Fibroblast of mammary gland (primary cell): ENCODE results near the gene FAM120B.

Source experiments
- DNase-seq: peaks from one replicate; pipeline ENCODE4 v3.0.0-alpha.2; 2010; ENCODE audit warnings: low read depth
- H3K4me3 ChIP-seq: 2 replicates; pipeline ENCODE4 v1.5.1; 2011; ENCODE audit warnings: low read depth, mild to moderate bottlenecking, low read length, moderate library complexity; ENCODE audit not compliant: control insufficient read depth
- TF ChIP-seq, protein P1 (sequence below): conservative IDR thresholded peaks from 2 replicates; pipeline ENCODE4 v1.5.1; 2011; ENCODE audit warnings: low read depth, low read length, inconsistent platforms; ENCODE audit not compliant: control insufficient read depth, insufficient read depth

The FAM120B gene

DNA sequence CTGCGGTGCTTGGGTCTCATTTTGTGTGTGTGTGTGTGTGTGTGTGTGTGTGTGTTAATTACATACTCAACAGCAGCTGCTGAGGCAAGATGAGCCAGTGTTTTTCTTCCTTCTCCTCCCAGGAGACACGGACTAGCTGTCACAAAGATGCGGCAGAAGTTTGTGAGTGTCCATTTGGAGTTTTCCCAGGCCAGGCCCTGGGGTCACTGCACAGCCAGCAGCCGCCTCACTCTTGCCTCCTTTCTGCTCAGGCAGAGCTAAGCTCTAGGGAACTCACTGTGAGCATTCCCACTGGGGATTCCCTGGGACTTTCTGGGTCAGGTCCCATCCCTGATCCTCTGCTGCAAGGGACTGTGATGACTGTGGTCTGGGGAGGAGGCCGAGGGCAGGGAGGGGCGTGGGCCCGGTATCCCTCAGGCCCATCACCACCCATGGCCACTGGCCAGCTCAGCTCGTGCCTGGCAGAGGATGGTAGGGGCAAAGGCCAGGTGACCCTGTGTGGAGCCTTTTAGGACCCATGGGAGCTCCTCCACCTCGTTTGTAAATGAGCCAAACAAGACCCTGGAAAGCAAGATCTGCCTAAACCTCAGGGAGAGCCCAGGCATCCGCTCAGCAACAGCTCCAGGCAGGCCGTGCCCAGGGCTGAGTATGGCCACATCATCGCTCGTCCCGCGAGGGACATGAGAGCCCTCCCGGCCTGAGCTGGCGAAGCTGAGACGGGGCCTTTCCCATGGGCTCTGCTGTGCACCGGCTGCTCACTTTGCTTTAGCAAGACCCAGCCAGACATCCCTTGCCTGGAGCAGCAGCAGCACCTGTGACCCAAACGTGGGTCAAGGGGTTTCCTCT, 144.6 kb downstream of the FAM120B start:
- no peak for DNase-seq
- no peak overlapping the region for H3K4me3 ChIP-seq
- TF ChIP-seq, protein P1, sequence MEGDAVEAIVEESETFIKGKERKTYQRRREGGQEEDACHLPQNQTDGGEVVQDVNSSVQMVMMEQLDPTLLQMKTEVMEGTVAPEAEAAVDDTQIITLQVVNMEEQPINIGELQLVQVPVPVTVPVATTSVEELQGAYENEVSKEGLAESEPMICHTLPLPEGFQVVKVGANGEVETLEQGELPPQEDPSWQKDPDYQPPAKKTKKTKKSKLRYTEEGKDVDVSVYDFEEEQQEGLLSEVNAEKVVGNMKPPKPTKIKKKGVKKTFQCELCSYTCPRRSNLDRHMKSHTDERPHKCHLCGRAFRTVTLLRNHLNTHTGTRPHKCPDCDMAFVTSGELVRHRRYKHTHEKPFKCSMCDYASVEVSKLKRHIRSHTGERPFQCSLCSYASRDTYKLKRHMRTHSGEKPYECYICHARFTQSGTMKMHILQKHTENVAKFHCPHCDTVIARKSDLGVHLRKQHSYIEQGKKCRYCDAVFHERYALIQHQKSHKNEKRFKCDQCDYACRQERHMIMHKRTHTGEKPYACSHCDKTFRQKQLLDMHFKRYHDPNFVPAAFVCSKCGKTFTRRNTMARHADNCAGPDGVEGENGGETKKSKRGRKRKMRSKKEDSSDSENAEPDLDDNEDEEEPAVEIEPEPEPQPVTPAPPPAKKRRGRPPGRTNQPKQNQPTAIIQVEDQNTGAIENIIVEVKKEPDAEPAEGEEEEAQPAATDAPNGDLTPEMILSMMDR = no peak

DNA sequence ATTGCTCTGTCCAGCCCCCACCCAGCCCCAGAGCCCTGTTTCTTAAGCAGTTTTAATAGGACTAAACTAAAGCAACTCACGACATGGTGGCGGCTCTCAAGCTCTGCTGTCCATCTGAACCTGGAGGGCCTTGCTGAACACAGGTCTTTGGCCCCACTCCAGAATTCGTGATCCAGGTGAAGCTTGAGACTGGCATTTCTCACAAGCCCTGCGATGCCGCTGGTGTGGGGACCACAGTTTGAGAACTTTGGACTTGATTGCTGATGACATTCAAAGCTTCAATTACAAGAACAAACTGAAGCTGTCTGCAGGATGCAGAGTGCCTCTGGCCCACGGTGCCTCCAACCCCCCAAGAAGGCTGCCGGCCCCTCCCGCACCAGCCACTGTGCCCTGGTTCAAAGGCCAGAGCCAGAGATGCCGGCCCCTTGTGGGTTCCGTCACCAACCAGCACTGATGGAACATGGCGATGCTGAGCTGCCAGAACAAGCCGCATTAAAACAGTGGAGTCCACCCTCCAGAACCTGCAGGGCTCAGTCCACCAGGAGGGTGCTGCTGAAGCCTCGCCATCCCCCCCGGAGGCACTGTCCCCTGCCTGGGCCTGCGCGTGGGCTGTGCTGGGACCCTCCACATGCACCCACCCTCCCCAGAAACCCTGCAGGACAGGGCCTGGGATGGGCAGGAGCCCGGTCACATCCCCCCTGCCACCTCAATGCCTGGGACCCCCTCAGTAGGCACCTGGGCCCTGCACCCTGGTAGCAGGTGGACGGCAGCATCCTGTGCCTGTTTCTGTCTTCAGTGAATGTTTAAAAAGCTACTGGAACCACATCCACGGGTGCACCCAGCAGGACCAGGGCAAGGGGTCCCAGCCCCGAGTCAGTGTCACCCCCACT, 145.4 kb downstream of the FAM120B start:
- TF ChIP-seq, protein P1 = no peak
- no peak for DNase-seq
- H3K4me3 ChIP-seq = no peak overlapping the region

DNA sequence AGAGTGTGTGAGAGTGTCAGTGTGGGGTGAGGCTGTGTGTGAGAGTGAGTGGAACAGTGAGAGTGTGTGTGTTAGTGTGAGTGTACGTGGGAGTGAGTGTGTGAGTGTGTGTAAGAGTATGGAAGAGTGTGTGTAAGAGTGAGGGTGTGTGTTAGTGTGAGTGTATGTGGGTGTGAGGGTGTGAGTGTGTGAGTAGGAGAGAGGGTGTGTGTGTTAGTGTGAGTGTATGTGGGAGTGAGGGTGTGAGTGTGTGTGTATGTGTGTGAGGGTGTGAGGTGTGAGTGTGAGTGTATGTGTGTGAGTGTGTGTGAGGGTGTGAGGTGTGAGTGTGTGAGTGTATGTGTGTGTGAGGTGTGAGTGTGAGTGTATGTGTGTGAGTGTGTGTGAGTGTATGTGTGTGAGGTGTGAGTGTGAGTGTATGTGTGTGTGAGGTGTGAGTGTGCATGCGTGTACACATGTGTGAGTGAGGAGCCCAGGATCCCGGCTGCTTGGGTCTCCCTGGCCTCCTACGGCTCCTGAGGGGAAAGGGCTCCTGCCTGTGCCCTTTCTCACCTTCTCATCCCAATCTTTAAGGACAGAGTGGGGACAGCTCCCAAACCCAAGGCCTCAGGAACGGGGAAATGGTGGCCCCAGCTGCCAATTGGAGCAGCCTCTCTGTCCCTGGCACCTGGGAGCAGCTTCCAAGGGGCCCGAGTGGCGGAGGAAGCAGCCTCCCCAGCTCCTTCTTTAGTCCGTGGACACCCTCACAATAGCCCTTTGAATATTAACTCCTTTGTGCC, 146.4 kb downstream of the FAM120B start:
- TF ChIP-seq, protein P1 = no peak
- DNase-seq = no peak
- H3K4me3 ChIP-seq = no peak overlapping the region

DNA sequence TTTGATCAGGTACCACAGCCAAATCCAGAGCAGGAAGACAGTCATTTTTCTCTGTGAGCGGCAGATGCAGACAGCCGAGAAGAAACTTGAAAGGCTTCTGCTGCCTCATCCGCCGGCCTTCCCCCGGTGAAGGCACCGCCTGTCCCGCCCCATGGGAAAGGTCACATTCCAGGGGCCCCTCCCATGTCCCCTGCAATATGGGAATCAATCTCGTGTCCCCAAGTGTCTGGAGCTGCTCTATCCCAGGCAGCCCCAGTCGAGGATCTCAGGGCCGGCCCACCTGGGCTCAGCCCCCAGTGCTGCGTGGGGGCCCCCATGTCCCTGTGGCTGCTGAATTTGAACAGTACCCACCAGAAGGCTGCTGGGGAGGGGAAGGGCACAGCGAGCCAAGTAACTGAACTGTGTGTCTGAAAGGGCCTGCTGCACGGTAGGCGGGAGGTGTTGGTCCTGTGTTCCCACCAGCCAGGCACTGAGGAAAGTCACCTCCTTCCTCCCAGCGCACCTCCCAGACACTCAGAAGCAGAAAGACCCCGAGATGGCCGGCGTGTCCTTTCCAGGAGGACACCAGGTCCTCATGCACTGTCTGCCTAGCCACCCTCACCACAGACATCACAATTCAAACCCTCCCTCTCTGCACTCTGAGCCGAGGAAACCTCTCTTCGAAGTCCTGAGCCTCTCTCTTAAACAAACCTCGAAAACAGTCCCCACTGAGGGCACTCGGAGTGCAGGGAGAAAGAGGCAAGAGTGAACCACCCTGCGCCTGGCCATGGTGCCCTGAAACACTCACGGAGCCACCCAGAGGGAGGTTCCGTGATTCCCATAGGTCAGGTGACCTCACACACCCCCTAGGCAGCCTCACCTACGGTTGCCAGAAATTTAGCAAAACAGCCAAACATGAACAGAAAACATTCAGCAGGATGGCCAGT, 147.3 kb downstream of the FAM120B start:
- no peak overlapping the region for H3K4me3 ChIP-seq
- no peak for DNase-seq
- TF ChIP-seq, protein P1 = no peak

DNA sequence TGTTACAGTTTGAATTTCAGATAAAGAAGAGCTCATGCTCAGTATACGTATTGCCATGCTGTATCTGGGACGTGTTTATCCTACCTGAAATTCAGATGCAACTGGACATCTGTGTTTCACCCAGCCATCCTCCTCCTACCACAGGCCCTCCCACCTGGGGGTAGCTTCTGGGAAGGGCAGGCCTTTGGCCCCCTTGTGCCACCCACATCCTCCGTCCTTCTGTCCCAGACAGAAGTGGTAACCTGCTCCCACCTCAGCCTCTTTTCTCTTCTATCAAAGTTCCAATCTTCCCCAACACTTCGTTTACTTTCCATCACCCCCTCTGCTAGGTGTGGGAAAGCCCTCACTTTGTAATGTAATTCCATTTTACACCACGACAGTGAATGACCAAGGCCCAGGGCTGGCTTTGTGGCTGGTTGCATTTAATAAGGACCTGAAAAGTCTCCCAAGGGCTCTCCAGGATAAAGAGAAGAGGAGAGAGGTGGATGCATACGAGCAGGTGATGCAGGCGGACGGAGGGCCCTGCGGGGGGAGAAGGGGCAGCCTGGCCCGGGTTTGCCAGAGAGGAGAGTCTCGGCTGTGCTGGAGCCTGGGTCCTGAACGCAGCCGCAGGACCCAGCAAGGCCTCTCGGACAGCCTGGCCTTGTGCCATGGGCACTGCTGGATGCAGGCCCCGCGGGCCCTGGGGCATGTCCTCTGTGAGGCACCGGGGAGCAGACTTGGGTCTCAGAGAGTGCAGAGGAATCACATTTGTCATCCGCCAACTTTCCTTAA, 148.1 kb downstream of the FAM120B start:
- DNase-seq = no peak
- TF ChIP-seq, protein P1 = no peak
- no peak overlapping the region for H3K4me3 ChIP-seq
